HG02884 (cell line): ENCODE data around the gene DACH1.

Experiments
- ATAC-seq: cut with Tn5 transposase; IDR thresholded peaks from one replicate; pipeline ENCODE4 v1.9.1; 2021; ENCODE audit warnings: mild to moderate bottlenecking, moderate library complexity; ENCODE audit not compliant: unreplicated experiment

DACH1 gene

DNA sequence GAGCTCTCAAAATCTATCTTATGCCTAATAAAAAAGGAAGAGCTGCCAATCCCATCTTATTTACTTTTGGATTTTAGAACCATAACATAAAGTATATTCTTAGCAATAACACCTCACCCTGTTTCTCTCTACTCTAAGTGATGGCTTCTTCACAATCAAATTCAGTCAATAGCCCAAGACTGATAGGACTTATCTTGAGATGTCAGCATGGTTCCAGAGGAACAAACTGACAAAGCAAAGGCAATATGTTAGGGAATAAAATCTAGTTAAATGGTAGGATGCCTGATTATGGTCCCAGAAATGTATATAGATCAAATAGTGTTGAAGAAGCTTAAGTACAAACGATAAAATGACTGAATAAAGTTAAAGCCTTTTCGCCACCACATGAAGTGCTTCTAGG lies 36.3 kb downstream of the DACH1 start:
- ATAC-seq: no peak

- no peak for ATAC-seq
Measured at GRCh38 chr13:71830323-71830722, 36.7 kb downstream of the DACH1 start.

DNA sequence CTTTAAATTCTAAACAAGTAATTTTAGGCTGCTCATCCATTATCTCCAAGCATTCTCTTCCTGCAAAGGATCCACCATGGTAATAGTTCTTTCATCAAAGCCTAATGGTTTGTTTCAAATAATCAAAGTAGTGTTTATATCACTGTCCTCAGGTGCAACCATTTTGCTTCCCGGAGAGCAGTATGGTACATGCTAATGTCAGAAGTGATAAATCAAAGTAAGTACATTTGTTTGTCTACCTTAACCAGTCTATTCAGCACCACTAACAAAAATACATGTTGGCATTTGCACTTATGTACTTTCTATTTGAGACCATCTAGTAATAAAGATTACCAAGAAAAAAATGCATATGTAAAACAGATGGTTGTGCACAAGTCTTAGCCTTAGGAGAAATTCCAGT lies 37.5 kb downstream of the DACH1 start:
- ATAC-seq: no peak

GRCh38 chr13:71828564-71828963 lies 38.4 kb downstream of the DACH1 start:
- ATAC-seq: no peak

DNA sequence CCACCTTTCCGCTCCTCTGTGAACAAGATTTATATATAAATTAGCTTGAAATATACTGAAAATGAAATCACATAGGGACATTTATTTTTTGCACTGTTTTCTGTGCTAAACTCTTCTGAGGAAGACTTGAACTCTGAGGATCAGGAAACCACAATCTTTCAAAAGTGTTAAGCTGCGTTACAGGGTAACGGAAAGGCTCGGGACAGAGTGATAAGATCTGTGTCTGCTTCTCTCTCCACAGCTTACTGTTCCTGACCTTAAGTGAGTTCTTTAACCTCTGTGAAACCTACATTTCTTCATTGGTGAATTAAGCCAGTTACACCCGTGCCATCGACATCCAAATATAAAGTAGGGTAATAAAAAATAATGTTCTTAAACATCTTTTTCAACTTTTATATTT lies 38.9 kb downstream of the DACH1 start:
- ATAC-seq: no peak

- no peak for ATAC-seq
Measured at GRCh38 chr13:71827241-71827640, 39.8 kb downstream of the DACH1 start.

DNA sequence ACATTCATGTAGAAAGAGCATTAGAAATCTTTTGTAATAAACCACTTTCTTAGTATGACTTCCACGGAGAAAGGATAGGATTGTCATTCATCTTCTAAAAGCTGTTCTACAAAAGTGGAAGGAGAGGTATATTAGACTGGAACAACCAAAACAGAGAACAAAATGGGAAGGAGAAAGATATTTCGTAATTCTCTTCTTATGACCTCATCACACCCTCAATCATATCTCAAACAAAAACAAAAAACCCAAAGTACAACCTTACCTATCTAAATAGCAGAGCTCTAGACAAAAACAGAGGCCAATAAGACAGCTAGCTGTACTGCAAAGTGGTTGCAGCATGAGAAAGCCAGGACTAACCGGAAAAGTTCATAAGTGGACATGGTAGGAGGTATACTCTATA lies 46.3 kb downstream of the DACH1 start:
- ATAC-seq: no peak

DNA sequence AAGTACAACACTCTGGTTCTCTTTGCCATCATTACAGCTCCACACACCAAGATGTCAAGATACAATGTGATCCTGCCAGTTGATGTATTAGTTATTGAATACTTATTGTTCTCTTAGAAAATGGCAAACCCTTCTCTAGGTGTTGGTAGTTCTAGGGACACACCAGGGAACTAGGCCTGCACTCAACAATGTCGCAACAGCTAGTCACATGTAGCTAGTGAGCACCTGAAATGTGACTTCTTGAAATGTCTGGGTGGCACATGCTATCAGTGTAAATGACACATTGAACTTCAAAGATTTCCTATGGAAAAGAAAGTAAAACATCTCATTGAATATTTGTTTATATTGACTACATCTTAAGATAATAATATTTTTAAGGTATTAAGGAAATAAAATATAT lies 49.7 kb downstream of the DACH1 start:
- no peak for ATAC-seq

DNA sequence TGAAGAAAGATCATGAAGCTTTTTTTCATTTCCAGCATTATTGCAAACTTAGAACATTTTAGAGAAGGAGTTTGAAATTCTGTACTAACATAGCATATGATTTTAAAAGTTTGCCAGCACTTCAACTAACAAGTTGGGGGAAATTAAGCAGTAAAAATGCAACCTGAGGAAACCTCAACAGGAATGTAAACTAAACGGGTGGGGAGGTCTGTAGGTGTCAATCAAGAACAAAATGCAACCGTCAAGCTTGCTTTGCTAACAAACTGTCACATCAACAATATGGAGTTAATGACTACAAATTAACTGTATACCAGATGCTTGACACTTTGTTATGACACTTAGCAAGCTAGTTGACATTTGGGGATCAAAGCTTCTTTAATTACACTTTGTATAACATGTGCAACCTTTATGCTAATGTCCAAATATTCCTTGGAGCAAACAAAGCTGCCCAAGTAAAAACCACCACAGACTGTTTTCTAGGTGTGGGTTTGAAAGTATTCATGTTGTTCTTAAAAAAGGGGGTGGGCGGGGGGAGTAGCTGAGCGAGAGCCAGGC lies 52.1 kb downstream of the DACH1 start:
- ATAC-seq: no peak

GRCh38 chr13:71813187-71813586 lies 53.8 kb downstream of the DACH1 start:
- no peak for ATAC-seq

- no peak for ATAC-seq
Measured at GRCh38 chr13:71811344-71811743, 55.7 kb downstream of the DACH1 start.

- no peak for ATAC-seq
Measured at GRCh38 chr13:71808708-71809107, 58.3 kb downstream of the DACH1 start.

DNA sequence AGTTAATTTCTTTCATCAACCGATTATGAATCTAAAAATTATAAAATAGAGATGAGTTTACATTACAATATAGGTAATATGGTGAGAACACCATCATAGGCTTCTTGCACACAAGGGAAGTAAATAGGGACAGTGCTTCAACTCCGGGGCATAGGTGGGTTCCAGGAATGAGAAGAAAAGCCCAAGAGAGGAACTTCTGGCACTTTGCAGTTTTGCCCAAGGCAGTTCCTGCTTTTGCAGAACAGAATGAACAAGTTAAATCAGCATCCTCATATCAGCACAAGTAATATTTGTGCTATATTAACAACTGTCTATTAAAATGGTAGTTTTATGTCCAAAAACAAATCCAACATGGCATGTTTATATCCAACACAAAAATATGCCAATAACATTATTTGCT lies 60.1 kb downstream of the DACH1 start:
- ATAC-seq: no peak

DNA sequence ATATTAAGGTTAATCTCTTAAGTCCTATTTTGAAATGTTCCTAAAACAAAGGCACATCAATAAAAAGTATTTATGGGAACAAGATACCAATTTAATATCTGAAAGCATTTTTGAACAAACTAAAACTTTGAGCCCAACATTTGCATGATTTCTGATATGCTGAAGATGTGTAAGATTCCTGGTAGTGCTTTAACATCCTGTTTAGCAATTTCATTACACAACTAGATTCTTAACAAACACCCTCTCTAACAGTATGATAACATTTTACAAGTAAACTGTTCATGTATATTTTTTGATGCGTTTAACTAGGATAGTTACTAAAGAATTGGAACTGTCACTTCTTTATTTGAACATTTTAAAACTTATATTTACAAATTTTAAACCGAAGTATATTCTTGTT lies 63.9 kb downstream of the DACH1 start:
- ATAC-seq: no peak

GRCh38 chr13:71801781-71802180 lies 65.2 kb downstream of the DACH1 start:
- no peak for ATAC-seq

DNA sequence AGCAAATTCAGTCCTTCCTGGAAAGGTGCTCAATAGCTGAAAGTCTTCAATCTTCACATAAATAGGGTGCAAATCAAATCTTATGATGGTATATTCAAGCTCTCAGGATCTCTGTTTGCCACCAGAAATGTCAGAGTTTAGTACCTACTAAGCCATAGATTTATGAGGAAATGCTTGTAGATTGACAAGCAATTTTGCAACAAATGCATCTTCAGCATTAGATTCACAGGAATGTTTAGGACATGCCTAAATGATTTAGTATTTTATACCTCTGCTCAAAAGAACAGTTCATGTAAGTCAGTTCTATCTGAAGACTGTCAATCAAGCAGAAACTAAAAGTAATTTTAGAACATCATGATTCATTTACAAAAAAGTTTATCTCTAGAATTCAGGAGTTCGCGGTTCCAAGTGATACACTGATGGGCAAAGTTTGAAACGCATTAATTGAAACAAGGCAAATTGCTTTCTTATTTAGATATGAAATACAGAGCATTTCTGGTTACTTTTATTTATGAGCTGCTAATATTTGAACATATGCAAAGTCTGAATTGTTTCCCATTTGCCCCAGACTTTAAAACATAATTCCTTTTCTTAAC lies 65.7 kb downstream of the DACH1 start:
- ATAC-seq: no peak

- ATAC-seq: no peak
Measured at GRCh38 chr13:71799324-71799723, 67.7 kb downstream of the DACH1 start.

GRCh38 chr13:71798707-71799106 lies 68.3 kb downstream of the DACH1 start:
- no peak for ATAC-seq

DNA sequence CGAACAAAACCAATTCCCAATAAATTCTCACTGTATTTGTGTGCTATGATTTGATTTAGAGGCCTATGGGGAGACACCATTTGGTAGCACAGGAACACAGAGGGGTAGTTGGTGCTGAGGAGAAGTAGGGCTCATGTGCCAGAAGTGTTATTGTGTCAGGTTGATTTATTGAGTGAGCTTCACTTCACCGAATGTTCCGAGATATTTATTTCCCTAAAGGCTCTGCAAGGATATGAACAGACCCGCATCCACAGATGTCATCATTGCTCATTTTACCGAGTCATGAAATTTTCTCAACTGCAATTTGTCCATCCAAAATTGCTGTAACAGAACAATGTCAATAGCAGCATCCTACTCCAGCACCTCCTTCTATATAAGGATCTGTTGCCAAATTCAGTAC lies 69.5 kb downstream of the DACH1 start:
- no peak for ATAC-seq

- no peak for ATAC-seq
Measured at GRCh38 chr13:71789693-71790329, 77.2 kb downstream of the DACH1 start.

GRCh38 chr13:71789037-71789436 lies 78.0 kb downstream of the DACH1 start:
- ATAC-seq: no peak

GRCh38 chr13:71787414-71787813 lies 79.6 kb downstream of the DACH1 start:
- no peak for ATAC-seq

- ATAC-seq: no peak
Measured at GRCh38 chr13:71786875-71787274, 80.1 kb downstream of the DACH1 start.
